GM21390 (cell line): ENCODE measurements around the gene RASSF8.

Experiments
- ATAC-seq: cut with Tn5 transposase; IDR thresholded peaks from one replicate; pipeline ENCODE4 v1.9.1; 2021; ENCODE audit not compliant: unreplicated experiment

RASSF8 gene

DNA sequence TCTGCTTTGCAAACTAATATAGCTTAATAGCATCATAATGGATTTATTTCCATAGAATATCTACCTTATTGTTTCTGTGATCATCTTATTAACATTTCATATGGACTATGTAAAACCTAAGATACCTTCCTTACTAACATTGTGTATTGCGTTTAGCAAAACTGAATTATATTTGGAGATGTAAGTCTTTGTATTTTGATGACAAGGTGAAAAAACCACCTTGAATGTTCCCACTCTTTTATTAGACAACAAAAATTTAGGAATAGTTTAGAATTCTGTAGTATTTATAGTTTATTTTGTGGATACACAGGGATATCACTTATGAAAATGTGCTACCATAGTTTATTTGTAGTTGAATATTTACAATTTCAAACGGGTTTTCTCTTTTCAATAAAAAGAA, 32.0 kb downstream of the RASSF8 start:
- no peak for ATAC-seq

DNA sequence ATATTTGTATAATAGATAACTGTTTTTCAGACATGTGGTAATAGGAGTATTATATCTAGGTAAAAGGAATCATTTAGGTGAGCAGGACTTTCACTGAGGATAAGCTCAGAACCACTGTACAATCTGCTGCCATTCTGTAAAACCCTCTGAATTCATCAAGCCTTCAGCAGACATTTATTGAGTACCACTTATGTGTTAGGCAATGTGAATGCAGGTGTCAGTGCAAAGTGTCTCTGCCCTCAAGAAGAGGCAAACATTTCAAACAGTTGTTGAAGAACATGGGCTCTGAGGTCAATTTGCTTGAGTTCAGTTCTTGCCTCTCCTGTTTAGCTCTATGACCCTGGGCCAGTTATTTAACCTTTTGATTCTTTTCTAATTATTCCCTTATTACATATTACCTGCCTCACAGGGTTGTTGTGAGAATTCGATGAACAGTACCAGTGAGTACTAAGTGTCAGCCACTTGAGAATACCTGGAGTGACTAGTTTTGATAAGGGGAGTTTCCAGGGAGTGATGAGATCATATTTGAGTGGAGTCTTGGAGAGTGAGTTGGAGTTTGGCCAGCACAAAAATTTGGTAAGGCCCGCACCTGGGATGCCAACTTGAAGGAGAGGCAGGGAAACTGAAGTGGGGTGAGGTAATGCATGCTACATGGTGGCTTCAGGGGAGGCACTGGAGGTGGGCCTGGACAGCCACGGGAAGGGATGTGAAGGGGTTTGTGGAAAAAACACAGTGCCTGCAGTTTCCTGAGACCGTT, 33.7 kb downstream of the RASSF8 start:
- ATAC-seq, result no peak

DNA sequence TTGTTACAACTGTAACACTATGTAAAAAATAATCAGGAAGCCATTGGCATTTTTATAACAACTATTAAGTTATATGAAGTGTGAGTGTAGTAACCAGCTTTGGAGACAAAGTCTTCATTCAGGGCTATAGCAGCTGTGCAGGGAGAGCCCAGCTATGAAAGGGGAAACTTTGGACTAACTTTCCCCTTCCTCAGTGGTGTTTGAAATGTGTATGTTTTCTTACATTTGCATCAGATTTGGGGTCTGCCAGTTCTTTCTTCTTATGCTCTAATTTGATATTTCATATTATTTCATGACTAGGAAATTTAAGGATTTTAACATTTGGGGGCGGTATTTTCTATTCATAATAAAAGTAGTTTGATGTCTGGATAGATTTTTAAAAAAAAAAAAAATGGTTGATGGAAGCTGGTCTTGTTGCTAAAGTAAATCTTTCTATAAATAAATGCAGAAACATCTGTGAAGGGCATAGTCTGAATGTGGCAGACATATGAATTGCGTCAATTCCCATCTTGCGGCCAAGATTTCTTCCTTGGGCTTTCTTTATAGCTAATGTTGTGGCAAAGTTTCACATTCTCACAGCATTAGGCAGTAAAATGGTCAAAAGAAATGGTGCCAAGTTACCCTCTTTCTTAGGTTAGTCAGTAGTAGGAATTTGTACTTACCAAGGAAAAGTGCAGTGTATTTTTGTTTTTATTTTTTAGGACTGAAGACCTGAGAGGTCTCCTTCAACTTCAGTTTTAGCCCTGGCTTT, 35.6 kb downstream of the RASSF8 start:
- ATAC-seq, result no peak

DNA sequence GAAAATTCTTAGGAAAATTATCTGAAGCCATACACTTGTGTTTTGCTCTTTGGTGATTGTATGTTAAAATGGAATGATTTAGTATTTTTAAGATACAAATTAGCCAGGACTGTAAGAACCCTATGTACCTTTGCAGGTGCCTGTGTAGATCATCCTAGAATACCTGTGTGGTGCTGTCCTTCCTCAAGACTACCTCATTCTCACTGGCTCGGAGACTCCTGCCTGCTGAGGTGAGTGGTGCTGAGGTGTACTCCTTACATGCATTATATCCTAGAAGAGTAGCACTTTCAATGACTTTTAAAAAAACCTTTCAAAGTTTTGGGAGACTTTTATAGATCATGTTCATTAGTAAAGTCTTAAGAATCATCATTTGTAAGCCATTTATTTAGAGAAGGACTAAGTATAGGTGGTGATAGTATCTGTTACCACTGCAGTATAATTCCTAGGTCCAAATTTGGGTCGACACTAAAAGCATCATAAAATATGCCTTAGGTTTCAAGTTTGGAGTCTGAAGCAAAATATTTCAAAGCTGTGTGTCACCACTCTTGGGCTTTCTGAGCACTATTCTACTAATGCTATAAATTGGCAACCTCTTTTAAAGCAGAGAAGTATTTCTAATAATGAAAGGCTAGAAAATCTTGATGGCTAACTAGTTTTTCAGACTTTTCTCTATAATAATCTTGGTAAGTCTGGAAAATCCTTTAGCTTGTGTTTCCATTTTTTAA, 36.6 kb downstream of the RASSF8 start:
- no peak for ATAC-seq

DNA sequence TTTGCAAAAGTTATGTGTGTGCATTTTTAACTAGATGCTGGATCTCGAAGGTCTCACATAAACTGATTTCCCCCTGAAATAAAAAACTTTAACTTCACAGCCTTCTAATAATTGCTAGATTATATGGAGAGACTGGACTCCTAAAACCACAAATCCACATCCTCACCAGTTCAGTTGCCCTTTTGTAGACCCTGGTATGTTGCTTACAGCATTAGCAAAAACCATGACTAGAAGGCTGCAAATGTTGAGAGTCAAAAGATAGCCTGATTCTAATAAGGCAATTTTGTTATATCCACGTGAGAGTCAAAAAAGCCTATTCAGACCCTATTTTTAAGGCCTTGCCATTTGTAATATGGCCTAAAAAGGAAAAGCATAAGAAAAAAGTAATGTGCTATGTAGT, 37.4 kb downstream of the RASSF8 start:
- ATAC-seq, result no peak

DNA sequence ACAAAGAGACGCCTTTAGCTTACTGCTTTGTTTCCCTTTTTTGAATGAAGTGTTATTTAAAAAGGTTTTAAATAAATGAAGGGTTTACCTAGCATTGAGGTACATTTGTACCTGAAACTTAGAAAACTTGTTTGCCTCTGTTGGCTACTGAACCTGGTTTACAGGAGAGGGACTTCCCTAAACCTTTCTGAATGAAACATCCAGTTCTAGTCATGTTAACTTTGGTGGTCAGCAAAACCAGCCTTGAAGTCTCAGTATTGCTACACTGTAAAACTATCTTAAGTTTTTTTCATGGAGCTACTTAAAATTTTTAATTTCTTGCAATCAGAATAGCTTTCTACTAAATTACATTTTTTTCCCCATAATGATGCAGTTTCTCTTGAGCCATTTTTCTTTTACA, 38.2 kb downstream of the RASSF8 start:
- no peak for ATAC-seq

DNA sequence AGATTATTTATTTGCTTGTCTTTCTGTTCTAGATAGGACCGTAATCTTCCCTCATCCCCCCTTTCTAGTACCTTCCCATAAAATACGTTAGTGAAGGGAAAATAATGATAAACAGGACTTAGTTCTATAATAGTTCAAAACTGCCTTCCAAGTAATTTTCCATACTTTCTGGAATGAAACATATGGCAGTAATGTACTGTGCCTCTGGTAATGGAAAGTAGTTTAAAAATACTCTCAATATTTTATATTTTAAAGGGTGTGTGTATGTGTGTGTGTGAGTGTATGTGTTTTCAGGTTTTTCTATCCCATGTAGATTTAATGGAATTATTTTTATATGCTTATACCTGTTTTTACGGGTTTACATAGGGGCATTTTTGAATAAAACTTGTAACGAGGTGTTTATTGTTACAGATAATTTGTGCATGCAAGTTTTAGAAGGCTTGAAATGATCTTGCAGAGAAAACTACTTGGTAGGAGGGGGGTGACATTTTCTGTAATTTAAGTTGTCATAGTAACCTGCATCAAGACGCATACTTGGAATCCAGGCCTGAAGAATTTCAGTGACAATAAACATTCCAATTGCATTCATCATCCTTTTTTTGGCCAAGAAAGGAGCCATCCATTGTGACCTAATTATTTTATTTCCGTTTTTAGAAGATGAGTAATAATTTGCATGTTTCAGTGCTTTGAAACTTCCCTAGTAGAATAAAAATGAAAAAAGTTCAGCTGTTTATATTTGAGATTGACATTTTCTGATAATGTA, 38.9 kb downstream of the RASSF8 start:
- no peak for ATAC-seq

DNA sequence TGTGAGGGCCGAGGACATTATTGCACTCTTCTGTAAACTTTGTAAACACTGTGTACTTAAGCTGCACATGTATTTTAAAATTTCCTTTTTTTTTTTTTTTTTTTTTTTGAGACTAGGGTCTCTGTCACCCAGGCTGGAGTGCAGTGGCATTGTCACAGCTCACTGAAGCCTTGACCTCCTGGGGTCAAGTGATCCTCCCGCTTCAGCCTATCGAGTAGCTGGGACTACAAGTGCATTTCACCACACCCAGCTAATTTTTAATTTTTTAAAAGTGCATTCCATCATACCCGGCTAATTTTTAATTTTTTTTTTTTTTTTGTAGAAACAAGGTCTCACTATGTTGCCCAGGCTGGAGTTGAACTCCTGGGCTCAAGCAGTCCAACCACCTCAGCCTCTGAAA, 42.4 kb downstream of the RASSF8 start:
- no peak for ATAC-seq

DNA sequence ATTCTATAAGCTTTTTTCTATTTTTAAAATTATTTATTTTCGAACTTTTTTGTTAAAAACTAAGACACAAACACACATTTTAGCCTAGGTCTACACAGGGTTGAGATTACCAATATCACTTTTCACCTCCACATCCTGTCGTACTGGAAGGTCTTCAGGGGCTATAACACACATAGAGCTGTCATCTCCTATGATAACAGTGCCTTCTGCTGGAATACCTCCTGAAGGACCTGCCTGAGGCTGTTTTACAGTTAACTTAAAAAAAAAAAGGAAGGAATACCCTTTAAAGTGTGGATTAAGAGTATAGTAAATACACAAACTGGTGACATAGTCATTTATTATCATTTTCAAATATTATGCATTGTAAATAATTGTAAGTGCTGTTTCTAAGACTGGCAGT, 43.0 kb downstream of the RASSF8 start:
- no peak for ATAC-seq

DNA sequence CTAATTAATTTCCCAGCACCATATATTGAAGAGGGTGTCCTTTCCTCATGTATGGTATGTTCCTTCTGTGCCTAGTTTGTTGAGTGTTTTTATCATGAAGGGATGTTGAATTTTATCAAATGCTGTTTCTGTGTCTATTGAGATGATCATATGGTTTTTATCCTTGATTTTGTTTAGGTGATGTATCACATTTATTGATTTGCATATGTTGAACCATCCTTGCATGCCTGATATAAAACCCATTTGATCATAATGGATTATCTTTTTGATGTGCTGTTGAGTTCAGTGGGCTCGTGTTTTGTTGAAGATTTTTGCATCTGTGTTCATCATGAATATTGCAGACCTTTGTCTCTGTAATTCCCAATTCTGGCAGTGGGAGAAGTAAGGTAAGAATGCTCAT, 44.6 kb downstream of the RASSF8 start:
- ATAC-seq, result no peak

DNA sequence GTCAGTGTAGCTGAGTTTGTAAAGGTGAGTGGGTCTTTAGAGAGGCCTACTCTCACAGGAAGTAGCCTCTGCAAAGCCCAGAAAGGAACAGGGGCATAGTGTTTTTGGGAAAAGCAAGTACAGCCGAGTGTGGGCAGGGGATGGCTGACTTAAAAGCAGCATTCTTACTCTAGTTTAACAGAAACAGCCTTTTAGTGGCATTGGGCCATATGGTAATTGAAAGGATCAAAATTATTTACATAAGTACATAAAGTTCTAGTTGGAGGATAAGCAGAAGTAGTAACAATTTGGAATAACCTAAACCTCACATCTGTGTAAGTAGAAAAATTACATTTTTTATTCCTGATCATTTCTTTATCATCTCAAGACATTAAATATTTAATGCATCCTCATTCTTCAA, 49.1 kb downstream of the RASSF8 start:
- ATAC-seq, result no peak

DNA sequence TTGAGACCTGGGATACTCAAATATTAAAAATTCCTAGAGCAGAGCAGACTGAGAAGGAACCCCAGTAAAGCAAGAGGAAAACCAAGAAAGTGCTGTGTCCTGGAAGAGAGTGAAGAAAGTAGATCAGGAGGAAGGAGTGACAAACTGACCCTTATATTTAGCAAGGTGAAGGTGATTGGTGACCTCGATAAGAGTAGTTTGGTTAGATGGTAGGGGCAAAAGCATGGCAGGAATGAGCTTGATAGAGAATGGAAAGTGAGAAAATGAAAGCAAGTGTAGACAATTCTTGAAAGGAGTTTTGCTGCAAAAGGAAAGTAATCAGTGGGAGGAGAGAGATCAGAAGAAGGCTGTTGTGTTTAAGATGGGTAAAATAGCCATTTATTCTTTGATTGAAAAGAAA, 51.1 kb downstream of the RASSF8 start:
- ATAC-seq, result no peak

DNA sequence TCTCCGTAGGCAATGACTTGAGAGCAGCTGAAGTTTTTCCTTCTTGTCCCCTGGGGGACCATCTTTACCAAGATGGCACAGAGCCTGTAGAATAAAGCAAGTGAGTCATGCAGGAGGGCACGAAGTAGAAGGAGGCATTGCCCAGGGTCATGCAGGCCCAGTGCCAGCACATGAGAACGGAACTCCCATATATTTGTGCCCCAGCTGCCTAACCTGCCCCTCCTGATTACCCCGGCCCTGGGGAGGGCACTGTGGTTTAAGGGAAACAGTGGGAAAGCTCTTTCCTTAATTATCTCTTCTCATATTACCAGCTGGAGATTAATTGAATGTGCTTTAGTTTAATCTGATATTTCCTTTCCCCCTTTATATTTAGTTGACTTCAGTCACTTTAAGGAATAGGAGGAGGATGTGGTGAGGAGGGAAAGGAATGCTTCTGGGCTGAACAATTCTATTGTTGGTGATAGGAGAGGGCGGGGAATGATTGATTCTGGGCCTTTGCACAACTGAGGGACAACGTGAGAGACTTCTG, 51.9 kb downstream of the RASSF8 start:
- ATAC-seq, result no peak

DNA sequence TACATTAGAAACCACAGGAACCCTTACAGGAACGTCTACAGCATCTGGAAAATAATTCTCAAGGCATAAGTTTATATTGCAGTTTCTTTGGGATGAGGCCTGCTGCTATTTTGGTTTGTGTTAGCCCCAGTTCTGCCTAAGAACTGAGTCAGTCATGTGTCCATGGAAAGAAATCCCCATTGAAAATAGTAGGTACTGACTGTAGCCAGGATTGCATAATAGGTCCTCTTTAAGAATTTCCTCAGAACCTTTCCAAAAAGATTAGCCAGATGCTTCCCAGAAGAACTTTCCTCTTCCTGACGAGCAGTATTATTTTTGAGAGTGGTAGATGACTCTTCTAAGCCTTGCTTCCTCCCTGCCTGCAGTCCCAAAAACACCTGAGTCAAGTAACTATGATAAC, 52.6 kb downstream of the RASSF8 start:
- ATAC-seq, result no peak

DNA sequence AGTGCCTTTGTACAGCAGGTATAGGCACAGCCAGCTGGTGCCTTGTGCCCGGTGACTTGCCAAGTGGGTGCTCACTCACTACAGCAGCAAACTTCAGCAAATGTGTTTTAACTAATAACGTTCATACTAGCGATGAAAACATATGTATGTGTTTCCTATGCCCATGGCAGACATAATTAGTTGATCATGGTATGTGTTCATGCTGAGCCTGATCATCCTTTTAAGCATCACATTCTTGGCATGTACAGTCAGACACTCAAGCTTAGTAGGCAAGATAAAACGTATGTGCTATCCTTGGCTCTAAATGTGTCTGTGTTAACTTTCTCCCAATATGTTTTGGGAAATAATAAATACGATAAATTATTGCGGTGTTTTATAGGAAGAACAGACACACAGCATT, 55.6 kb downstream of the RASSF8 start:
- no peak for ATAC-seq

DNA sequence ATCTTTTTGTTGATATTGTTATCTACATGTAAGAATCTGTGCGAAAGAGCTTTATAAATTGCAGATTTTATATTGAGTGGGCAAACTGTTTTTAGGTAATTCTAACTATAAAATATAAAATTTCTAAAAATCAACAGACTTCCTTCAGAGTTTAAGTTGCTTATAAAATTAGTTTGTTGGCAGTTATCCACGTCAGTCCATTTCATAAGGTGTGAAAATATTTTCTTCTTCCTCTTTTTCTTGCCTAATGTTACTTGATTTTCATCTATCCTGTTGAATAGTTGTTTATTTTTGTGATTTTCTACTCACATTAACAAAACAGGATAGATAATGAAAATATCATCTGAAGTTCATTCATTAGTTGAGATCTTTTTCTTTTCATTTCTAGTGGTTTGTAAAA, 58.0 kb downstream of the RASSF8 start:
- ATAC-seq, result no peak

DNA sequence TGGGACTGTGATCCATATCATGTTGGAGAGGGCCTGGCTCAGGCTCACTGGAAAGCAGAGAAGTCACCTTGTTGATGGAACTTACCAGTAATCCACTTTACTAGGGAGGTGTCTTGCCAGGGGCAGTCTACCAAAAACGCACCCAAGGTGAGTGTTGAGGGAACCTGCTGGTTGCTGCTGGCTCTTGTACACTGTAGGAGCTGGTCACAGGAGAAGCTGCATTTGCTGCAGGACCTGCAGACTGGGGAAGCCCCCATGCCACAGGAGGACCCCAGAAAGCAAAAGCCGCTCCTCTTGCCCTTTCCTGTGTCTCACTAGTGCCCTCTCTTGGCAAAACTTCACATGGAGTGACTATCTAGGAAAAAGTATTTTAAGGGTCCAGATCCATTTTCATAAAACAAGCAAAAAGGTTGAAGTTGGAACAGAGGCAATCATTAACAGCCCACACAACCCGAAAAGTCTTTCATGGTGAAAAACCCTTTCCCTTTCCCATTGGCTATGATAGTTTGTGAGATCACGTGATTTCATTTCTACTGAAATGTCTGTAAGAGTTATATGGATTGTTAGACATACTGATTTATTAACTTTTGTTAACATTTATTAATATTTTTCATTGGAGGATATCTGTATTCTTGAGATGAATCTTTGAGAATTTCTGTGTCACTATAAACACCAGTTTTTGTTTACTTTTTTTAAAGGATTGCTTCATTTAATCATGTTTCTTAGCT, 59.2 kb downstream of the RASSF8 start:
- ATAC-seq, result no peak

DNA sequence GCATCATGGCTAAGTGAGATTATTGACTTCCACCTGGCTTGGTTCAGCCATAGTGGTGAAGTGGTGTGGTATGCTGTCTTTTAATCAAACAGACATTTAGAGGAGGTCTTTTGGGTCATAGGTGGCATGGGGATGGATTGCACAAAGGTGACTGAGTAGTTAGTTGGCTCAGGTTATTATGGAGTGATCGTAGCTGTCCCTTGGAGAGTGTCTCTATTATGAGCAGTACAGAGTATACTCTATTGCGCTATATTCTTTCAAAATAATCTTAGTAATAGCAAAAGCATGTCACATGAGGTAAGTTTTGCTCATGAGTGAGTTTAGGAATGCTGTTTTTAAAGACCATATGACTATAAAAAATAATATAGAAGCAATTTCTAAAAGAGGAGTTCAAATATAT, 60.4 kb downstream of the RASSF8 start:
- ATAC-seq, result no peak

DNA sequence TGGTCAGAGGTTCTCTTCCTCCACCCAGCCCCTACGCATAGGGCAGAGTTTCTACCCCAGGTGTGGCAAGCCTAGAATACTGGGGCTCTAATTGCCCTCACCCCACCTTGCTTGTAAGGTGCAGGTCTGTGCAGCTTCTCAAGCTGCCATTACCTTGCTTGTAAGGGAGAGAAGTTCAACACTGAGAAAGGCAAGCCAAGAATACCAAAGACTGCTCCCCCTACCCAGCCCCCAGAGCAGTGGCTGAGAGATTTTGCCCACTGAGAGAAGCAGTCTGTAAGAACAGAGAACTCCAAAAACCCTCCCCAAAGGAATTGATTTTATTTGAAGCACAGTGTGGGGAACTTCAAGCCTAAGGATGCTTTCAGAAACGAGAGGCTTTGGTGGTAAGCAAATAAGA, 63.1 kb downstream of the RASSF8 start:
- no peak for ATAC-seq

DNA sequence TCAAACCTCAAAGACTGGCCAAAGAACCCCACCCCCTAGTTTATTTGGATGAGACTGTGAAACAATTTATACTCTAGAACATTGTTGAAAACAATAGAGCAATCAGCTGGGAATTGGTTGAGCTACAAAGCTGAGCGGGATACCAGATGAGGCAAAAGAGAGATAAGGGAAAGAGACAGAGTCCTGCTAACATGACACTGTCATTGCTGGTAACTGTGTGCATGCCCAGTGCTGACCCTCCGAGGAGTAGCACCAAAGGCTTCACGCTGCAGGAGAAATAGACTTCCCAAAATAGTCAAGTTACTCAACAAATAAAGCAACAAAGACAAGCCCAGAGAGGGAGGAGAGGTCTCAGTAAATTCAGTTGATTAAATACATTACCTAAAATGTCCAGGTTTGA, 63.6 kb downstream of the RASSF8 start:
- no peak for ATAC-seq
